ENCODE measurements around the gene SCN7A.
"Not testable (repeated sequence)": the region's sequence is repeated elsewhere in the genome, so short reads cannot be mapped to it uniquely, and the experiment has no call there.

The SCN7A gene

GRCh38 chr2:166454006-166454595 is 39.9 kb downstream of the SCN7A start:
- no peak for DNase-seq

GRCh38 chr2:166451468-166451867 is 42.6 kb downstream of the SCN7A start:
- DNase-seq, result no peak

- no peak for DNase-seq
Observed at GRCh38 chr2:166449439-166449838, 44.6 kb downstream of the SCN7A start.

GRCh38 chr2:166448106-166448505 is 45.9 kb downstream of the SCN7A start:
- DNase-seq, result no peak

GRCh38 chr2:166444306-166444705 is 49.7 kb downstream of the SCN7A start:
- no peak for DNase-seq

- DNase-seq, result no peak
Observed at GRCh38 chr2:166440313-166440712, 53.7 kb downstream of the SCN7A start.

GRCh38 chr2:166439078-166439477 is 55.0 kb downstream of the SCN7A start:
- no peak for DNase-seq

- DNase-seq, result no peak
Observed at GRCh38 chr2:166436976-166437375, 57.1 kb downstream of the SCN7A start.

- no peak for DNase-seq
Observed at GRCh38 chr2:166436189-166436588, 57.9 kb downstream of the SCN7A start.

GRCh38 chr2:166434491-166434890 is 59.6 kb downstream of the SCN7A start:
- no peak for DNase-seq

- DNase-seq, result no peak
Observed at GRCh38 chr2:166433457-166433856, 60.6 kb downstream of the SCN7A start.

- no peak for DNase-seq
Observed at GRCh38 chr2:166432331-166432730, 61.7 kb downstream of the SCN7A start.

GRCh38 chr2:166424841-166425240 is 69.2 kb downstream of the SCN7A start:
- no peak for DNase-seq

- no peak for DNase-seq
Observed at GRCh38 chr2:166419616-166419934, 74.5 kb downstream of the SCN7A start.

GRCh38 chr2:166418853-166419615 is 75.0 kb downstream of the SCN7A start:
- peak; percentile 2 for DNase-seq

- DNase-seq, result no peak
Observed at GRCh38 chr2:166417669-166418068, 76.4 kb downstream of the SCN7A start.

GRCh38 chr2:166413255-166413654 is 80.8 kb downstream of the SCN7A start:
- DNase-seq, result no peak

- no peak for DNase-seq
Observed at GRCh38 chr2:166411473-166412230, 82.4 kb downstream of the SCN7A start.

GRCh38 chr2:166410828-166411472 is 83.1 kb downstream of the SCN7A start:
- no peak for DNase-seq

GRCh38 chr2:166407746-166408145 is 86.3 kb downstream of the SCN7A start:
- DNase-seq, result not testable (repeated sequence)

GRCh38 chr2:166406374-166406773 is 87.7 kb downstream of the SCN7A start:
- DNase-seq, result no peak

- DNase-seq, result no peak
Observed at GRCh38 chr2:166405569-166405926, 88.5 kb downstream of the SCN7A start.
